ENCODE data around the gene GRK5. TPM values are rescaled to one million over a fixed set of nuclear protein-coding genes. Genes with fewer than 3 reads are reported as not detected.
"Not testable (repeated sequence)": the region's sequence is repeated elsewhere in the genome, so short reads cannot be mapped to it uniquely, and the experiment has no call there.

GRK5 gene
- total RNA-seq, 1 donor from 2014 or later, result 12.5 TPM

DNA sequence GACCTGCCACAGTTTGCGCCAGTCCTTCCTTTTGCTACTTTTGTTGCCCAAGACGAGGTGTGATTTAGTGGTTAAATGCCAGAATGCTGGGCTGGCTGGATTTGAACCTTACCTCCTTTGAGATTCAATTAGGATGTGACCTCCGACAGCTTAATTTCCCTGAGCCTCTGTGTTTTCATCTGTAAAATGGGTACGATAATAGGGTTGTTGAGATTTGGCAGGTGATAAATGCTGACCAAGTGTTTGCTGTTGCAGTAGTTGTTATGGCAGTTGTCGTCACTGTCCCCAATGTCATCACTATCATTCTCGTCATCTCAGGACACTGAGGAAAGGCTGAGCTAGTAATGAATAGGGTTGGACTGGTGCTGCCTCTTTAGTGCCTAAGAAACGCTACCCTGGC is 61.1 kb downstream of the GRK5 start:
- Histone ChIP-seq H3K27me3 (ENCODE audit: control insufficient read depth in 3 of 3, insufficient read depth in 3 of 3, low read length in 3 of 3) (no peaks in the 10 kb centered on the region), H3K27ac (ENCODE audit: low read depth, low read length) (peak overlapping the region; percentile 66), H3K9me3 (ENCODE audit: control insufficient read depth in 3 of 3, low read length in 3 of 3) (no peaks in the 10 kb centered on the region), H3K36me3 (ENCODE audit: control insufficient read depth in 3 of 3, insufficient read depth in 3 of 3, low read length in 3 of 3) (no peaks in the 10 kb centered on the region), H3K4me3 (ENCODE audit: low read length in 3 of 3) (no peak overlapping the region), H3K9ac (ENCODE audit: low read depth in 1 of 3, low read length in 3 of 3) (no peak overlapping the region), H3K4me1 (ENCODE audit: control insufficient read depth in 3 of 3, insufficient read depth in 3 of 3, low read length in 3 of 3) (peaks cover 30 to 47% (median 40%) of the 10 kb centered on the region in 3 donors)

DNA sequence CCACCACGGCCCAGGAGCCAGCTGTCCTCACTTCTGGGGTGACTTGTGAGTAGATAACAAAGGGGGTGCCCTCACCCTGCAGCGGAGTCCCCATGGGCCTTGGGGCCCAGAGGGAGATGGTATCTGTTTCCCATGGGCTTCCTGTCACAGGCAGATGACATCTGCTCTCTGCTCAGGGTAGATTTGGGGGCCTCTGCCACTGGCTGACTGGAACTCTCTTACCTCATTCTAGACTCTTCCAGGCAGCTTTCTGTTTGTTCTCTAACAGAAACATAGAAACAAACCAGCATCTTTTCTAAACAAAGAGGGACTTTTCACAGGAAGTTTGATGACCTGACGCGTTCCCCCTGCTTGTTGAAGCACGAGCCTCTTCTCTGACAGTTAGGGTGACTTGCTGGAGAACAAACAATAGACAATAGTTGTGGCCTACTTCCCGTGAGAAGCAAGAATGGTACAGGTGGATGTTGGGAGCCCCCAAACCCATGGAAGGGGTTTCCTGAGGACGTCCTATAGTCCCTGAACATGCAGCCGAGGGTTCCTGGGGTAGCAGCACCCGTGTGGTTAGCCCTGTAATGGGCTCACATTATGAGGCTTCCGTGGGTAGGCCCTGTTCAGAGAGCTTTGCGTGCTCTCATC is 61.6 kb downstream of the GRK5 start:
- Histone ChIP-seq H3K27me3 (ENCODE audit: control insufficient read depth in 3 of 3, insufficient read depth in 3 of 3, low read length in 3 of 3) (no peaks in the 10 kb centered on the region), H3K4me3 (ENCODE audit: low read length in 3 of 3) (no peak overlapping the region), H3K9me3 (ENCODE audit: control insufficient read depth in 3 of 3, low read length in 3 of 3) (no peaks in the 10 kb centered on the region), H3K27ac (ENCODE audit: low read depth, low read length) (peak overlapping the region; percentile 66), H3K36me3 (ENCODE audit: control insufficient read depth in 3 of 3, insufficient read depth in 3 of 3, low read length in 3 of 3) (no peaks in the 10 kb centered on the region), H3K4me1 (ENCODE audit: control insufficient read depth in 3 of 3, insufficient read depth in 3 of 3, low read length in 3 of 3) (peaks cover 29 to 45% (median 40%) of the 10 kb centered on the region in 3 donors), H3K9ac (ENCODE audit: low read depth in 1 of 3, low read length in 3 of 3) (no peak overlapping the region)

DNA sequence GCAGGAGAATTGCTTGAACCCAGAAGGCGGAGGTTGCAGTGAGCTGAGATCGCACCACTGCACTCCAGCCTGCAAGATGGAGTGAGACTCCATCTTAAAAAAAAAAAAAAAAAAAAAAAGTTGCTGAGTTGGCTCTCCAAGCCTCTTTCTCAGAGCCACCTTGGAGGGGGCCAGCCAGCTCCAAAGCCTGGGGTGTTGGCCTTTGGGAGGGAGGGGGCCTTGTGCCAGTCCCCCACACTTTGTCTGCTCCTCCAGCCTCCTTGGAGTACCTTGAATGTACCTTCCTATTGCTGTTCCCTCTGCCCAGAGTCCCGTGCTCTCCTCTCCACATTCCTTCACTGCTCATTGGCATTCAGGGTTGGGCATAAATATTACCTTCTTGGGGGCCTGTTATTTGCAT is 62.4 kb downstream of the GRK5 start:
- Histone ChIP-seq H3K4me3 (ENCODE audit: low read length in 3 of 3) (no peak overlapping the region), H3K27me3 (ENCODE audit: control insufficient read depth in 3 of 3, insufficient read depth in 3 of 3, low read length in 3 of 3) (no peaks in the 10 kb centered on the region), H3K27ac (ENCODE audit: low read depth, low read length) (no peak overlapping the region), H3K9ac (ENCODE audit: low read depth in 1 of 3, low read length in 3 of 3) (no peak overlapping the region), H3K36me3 (ENCODE audit: control insufficient read depth in 3 of 3, insufficient read depth in 3 of 3, low read length in 3 of 3) (no peaks in the 10 kb centered on the region), H3K9me3 (ENCODE audit: control insufficient read depth in 3 of 3, low read length in 3 of 3) (no peaks in the 10 kb centered on the region), H3K4me1 (ENCODE audit: control insufficient read depth in 3 of 3, insufficient read depth in 3 of 3, low read length in 3 of 3) (peaks cover 27 to 45% (median 37%) of the 10 kb centered on the region in 3 donors)

DNA sequence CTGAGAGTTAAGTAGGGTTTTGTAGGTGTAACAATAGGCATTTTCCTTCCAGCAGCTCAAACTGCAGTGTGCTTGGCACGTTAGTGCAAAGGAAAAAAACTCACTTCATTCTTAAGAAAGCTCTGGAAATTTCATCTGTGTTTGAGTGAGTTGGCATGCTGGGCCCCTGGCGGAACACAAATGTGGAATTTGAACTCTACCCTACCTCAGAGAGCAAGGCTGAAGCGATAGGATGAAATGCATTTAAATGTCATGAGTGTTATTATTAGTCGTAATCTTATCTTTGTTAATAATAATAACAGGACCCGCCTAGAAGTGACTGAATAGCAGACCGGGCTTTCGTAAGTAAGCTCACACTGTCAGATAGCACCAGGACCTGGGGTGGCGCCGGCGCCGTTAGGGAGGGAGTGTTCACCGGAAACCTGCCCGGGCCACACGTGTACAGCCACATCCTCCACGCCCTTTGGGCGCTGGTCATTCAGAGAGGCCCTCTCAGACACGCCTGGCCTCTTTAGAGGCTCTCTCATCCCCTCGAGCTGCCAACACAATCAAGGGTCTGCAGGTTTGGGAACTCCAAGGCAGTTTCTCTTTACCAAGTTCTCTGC is 63.5 kb downstream of the GRK5 start:
- H3K27ac ChIP-seq (ENCODE audit: low read depth, low read length), result peak overlapping the region; percentile 59
- no peak overlapping the region for H3K4me3 ChIP-seq (ENCODE audit: low read length in 3 of 3)
- H3K36me3 ChIP-seq (ENCODE audit: control insufficient read depth in 3 of 3, insufficient read depth in 3 of 3, low read length in 3 of 3), result no peaks in the 10 kb centered on the region
- peaks cover 27 to 54% (median 41%) of the 10 kb centered on the region in 3 donors for H3K4me1 ChIP-seq (ENCODE audit: control insufficient read depth in 3 of 3, insufficient read depth in 3 of 3, low read length in 3 of 3)
- no peak overlapping the region for H3K9ac ChIP-seq (ENCODE audit: low read depth in 1 of 3, low read length in 3 of 3)
- H3K9me3 ChIP-seq (ENCODE audit: control insufficient read depth in 3 of 3, low read length in 3 of 3), result no peaks in the 10 kb centered on the region
- no peaks in the 10 kb centered on the region for H3K27me3 ChIP-seq (ENCODE audit: control insufficient read depth in 3 of 3, insufficient read depth in 3 of 3, low read length in 3 of 3)

DNA sequence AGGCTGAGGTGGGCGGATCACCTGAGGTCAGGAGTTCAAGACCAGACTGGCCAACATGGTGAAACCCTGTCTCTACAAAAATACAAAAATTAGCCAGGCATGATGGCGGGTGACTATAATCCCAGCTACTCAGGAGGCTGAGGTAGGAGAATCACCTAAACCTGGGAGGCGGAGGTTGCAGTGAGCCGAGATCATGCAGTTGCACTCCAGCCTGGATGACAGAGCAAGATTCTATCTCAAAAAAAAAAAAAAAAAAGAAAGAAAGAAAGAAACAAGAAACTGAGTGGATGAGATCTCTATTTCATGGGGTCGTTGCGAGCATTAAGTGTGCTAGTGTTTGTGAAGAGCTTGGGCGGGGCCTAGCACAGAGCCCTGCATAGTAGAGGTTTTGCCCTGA is 65.0 kb downstream of the GRK5 start:
- not testable (repeated sequence) for H3K4me3 ChIP-seq (ENCODE audit: low read length in 3 of 3); H3K36me3 ChIP-seq (ENCODE audit: control insufficient read depth in 3 of 3, insufficient read depth in 3 of 3, low read length in 3 of 3); H3K9ac ChIP-seq (ENCODE audit: low read depth in 1 of 3, low read length in 3 of 3); H3K27me3 ChIP-seq (ENCODE audit: control insufficient read depth in 3 of 3, insufficient read depth in 3 of 3, low read length in 3 of 3); H3K9me3 ChIP-seq (ENCODE audit: control insufficient read depth in 3 of 3, low read length in 3 of 3)
- H3K4me1 ChIP-seq (ENCODE audit: control insufficient read depth in 3 of 3, insufficient read depth in 3 of 3, low read length in 3 of 3), result peaks cover 27 to 54% (median 41%) of the 10 kb centered on the region in 3 donors
- H3K27ac ChIP-seq (ENCODE audit: low read depth, low read length), result peak overlapping the region; percentile 59

DNA sequence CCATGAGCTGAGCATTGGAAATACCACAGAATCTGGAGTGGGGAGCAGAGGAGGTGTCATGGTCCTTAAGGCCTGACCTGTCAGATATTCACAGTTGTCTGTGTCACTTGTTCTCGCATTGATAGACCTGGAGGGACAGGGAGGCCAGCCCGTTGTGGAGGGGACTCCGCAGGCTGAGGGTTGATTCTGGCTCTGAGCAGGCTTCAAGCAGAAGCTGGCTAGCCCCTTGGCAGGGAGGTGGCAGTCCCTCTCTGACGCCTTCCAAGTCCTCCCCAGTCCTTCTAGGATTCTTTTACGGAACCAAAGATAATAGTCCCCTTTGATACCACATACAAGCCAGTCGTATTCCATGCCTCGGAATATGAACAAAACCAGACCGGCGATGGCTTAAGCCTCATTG is 65.4 kb downstream of the GRK5 start:
- Histone ChIP-seq H3K9me3 (ENCODE audit: control insufficient read depth in 3 of 3, low read length in 3 of 3) (no peaks in the 10 kb centered on the region), H3K4me1 (ENCODE audit: control insufficient read depth in 3 of 3, insufficient read depth in 3 of 3, low read length in 3 of 3) (peaks cover 30 to 51% (median 40%) of the 10 kb centered on the region in 3 donors), H3K9ac (ENCODE audit: low read depth in 1 of 3, low read length in 3 of 3) (no peak overlapping the region), H3K4me3 (ENCODE audit: low read length in 3 of 3) (no peak overlapping the region), H3K27ac (ENCODE audit: low read depth, low read length) (no peak overlapping the region), H3K36me3 (ENCODE audit: control insufficient read depth in 3 of 3, insufficient read depth in 3 of 3, low read length in 3 of 3) (no peaks in the 10 kb centered on the region), H3K27me3 (ENCODE audit: control insufficient read depth in 3 of 3, insufficient read depth in 3 of 3, low read length in 3 of 3) (no peaks in the 10 kb centered on the region)

DNA sequence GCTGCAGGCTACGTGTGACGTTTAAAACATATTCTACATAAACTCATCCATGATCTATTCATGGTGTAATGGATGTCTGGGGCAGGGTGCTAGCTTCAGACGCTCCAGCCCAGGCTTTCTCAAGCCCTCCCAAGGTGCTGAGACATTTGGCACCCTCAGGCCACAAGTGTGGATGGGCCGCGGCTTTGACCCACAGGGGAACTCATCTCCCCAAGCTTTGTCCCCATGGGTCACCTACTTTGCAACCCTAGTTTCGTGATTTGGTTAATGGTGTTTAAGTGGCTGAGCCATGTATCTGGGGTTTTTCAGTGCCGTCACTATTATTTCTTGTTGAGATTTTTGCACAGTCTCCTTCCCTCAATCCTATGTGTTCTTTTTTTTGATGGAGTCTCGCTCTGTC is 66.0 kb downstream of the GRK5 start:
- Histone ChIP-seq H3K9me3 (ENCODE audit: control insufficient read depth in 3 of 3, low read length in 3 of 3) (no peaks in the 10 kb centered on the region), H3K27me3 (ENCODE audit: control insufficient read depth in 3 of 3, insufficient read depth in 3 of 3, low read length in 3 of 3) (no peaks in the 10 kb centered on the region), H3K36me3 (ENCODE audit: control insufficient read depth in 3 of 3, insufficient read depth in 3 of 3, low read length in 3 of 3) (no peaks in the 10 kb centered on the region), H3K4me3 (ENCODE audit: low read length in 3 of 3) (no peak overlapping the region), H3K27ac (ENCODE audit: low read depth, low read length) (no peak overlapping the region), H3K4me1 (ENCODE audit: control insufficient read depth in 3 of 3, insufficient read depth in 3 of 3, low read length in 3 of 3) (peaks cover 36 to 50% (median 42%) of the 10 kb centered on the region in 3 donors), H3K9ac (ENCODE audit: low read depth in 1 of 3, low read length in 3 of 3) (no peak overlapping the region)

DNA sequence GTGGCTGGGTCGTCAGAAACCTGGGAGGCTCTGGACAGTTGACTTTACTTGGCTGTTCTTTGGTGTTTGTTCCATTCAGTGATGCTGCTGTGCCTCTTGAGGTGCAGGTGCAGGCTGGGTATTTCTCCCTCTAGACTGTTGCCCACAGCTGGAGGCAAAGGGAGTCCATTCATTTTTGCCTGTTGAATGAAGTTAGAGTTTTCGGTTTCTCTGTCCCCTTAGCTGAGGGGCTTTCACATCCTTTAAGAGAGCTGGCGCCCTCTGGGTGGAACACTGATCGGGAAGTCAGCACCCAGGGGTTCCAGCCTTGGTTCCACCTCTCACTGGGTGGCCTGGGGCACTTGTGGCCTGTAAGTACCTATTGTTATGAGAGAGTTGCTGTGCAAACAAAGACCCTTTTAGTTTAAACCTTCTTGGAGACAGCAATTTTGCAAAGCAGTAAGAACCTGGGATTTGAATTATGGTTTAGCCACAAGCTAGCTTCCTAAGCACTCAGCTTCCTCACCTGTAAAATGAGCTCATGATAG is 67.2 kb downstream of the GRK5 start:
- no peaks in the 10 kb centered on the region for H3K27me3 ChIP-seq (ENCODE audit: control insufficient read depth in 3 of 3, insufficient read depth in 3 of 3, low read length in 3 of 3)
- peaks cover 36 to 48% (median 46%) of the 10 kb centered on the region in 3 donors for H3K4me1 ChIP-seq (ENCODE audit: control insufficient read depth in 3 of 3, insufficient read depth in 3 of 3, low read length in 3 of 3)
- H3K9ac ChIP-seq (ENCODE audit: low read depth in 1 of 3, low read length in 3 of 3), result no peak overlapping the region
- no peaks in the 10 kb centered on the region for H3K9me3 ChIP-seq (ENCODE audit: control insufficient read depth in 3 of 3, low read length in 3 of 3)
- no peaks in the 10 kb centered on the region for H3K36me3 ChIP-seq (ENCODE audit: control insufficient read depth in 3 of 3, insufficient read depth in 3 of 3, low read length in 3 of 3)
- no peak overlapping the region for H3K27ac ChIP-seq (ENCODE audit: low read depth, low read length)
- H3K4me3 ChIP-seq (ENCODE audit: low read length in 3 of 3), result no peak overlapping the region

DNA sequence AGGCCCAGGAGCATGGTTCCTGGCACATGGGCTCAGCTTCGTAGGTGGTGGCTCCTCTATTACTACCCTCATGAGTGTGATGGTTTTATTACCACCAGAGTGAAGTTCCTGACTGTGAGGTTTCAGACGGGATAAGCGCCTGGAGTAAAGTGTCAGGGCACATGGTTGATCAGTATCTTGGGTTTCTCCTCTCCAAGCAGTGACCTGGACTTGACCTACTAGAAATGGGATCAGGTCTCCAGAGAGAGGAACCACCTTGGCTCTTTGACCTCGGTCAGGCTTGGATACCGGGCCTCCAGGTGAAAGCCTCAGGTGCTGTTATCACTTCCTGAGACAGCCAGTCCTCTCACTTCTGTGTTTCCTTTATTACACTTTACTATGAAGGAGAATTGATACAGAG is 67.7 kb downstream of the GRK5 start:
- H3K9ac ChIP-seq (ENCODE audit: low read depth in 1 of 3, low read length in 3 of 3), result no peak overlapping the region
- no peak overlapping the region for H3K27ac ChIP-seq (ENCODE audit: low read depth, low read length)
- no peak overlapping the region for H3K4me3 ChIP-seq (ENCODE audit: low read length in 3 of 3)
- peaks cover 42 to 49% (median 42%) of the 10 kb centered on the region in 3 donors for H3K4me1 ChIP-seq (ENCODE audit: control insufficient read depth in 3 of 3, insufficient read depth in 3 of 3, low read length in 3 of 3)
- no peaks in the 10 kb centered on the region for H3K9me3 ChIP-seq (ENCODE audit: control insufficient read depth in 3 of 3, low read length in 3 of 3)
- no peaks in the 10 kb centered on the region for H3K36me3 ChIP-seq (ENCODE audit: control insufficient read depth in 3 of 3, insufficient read depth in 3 of 3, low read length in 3 of 3)
- H3K27me3 ChIP-seq (ENCODE audit: control insufficient read depth in 3 of 3, insufficient read depth in 3 of 3, low read length in 3 of 3), result no peaks in the 10 kb centered on the region

DNA sequence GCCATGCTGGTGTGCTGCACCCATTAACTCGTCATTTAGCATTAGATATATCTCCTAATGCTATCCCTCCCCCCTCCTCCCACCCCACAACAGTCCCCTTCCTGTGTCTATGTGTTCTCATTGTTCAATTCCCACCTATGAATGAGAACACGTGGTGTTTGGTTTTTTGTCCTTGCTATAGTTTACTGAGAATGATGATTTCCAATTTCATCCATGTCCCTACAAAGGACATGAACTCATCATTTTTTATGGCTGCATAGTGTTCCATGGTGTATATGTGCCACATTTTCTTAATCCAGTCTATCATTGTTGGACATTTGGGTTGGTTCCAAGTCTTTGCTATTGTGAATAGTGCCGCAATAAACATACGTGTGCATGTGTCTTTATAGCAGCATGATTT is 68.8 kb downstream of the GRK5 start:
- H3K27ac ChIP-seq (ENCODE audit: low read depth, low read length); H3K9me3 ChIP-seq (ENCODE audit: control insufficient read depth in 3 of 3, low read length in 3 of 3); H3K36me3 ChIP-seq (ENCODE audit: control insufficient read depth in 3 of 3, insufficient read depth in 3 of 3, low read length in 3 of 3); H3K27me3 ChIP-seq (ENCODE audit: control insufficient read depth in 3 of 3, insufficient read depth in 3 of 3, low read length in 3 of 3); H3K4me3 ChIP-seq (ENCODE audit: low read length in 3 of 3); H3K9ac ChIP-seq (ENCODE audit: low read depth in 1 of 3, low read length in 3 of 3): not testable (repeated sequence)
- H3K4me1 ChIP-seq (ENCODE audit: control insufficient read depth in 3 of 3, insufficient read depth in 3 of 3, low read length in 3 of 3), result peaks cover 37 to 49% (median 48%) of the 10 kb centered on the region in 3 donors

All from skeletal muscle tissue (tissue), 4 donors.